DMS 273 (cell line): ENCODE measurements around the gene HCFC1.

ENCODE experiments used
- DNase-seq: peaks from one replicate; lab custom pipeline; 2025; ENCODE audit not compliant: unreplicated experiment; lab: John Stamatoyannopoulos, UW

The HCFC1 gene

GRCh38 chrX:153905481-153906095 is 66.0 kb downstream of the HCFC1 start:
- DNase-seq = peak; percentile 92

- DNase-seq = peak; percentile 46
Measured at GRCh38 chrX:153903991-153904957, 67.3 kb downstream of the HCFC1 start, which contains the start of gene AVPR2. AVPR2 (plus strand) TSS chrX:153904673; CDS start chrX:153905146, 473 bp downstream.

- DNase-seq = no peak
Measured at GRCh38 chrX:153903238-153903980, 68.2 kb downstream of the HCFC1 start.

- DNase-seq = peak; percentile 78
Measured at GRCh38 chrX:153902385-153902784, 69.2 kb downstream of the HCFC1 start.

- peak; percentile 68 for DNase-seq
Measured at GRCh38 chrX:153901753-153902140, 69.9 kb downstream of the HCFC1 start.

DNA sequence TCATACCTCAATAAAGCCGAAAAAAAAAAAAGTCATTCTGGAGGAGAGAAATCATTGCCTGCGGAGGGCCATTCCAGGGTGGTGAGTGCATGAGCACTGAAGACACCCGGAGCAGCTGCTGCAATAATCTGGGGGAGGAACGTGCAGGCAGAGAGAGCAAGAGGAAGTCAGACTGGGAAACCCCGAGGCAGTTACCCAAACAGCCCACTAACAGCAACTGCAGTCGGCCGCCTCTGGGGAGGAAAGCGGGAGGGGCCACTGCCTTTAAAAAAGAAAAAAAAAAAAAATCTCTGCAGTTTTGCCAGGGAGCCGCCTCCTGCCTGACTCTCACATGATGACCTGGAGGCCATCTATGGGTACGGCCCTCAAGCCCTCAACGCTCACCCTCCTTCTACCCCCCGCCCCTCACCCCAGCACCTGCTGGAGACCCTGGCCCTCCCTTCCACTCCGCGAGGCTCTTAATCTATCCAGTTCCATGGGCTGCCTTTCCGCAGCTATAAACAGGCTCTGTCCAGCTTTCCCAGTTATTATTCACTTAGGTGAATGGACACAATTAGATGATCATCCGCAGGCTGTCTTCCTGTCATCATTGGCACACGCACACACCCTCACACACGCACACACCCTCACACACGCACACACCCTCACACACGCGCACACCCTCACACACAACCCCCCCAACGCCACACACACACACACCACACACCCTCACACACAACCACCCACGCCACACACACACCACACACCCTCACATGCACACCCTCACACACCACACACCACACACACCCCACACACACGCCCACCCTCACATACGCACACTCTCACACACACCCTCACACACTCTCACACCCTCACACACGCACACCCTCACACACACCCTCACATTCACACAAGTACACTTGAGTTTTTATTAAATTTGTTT is 70.5 kb downstream of the HCFC1 start:
- peak; percentile 97 for DNase-seq

DNA sequence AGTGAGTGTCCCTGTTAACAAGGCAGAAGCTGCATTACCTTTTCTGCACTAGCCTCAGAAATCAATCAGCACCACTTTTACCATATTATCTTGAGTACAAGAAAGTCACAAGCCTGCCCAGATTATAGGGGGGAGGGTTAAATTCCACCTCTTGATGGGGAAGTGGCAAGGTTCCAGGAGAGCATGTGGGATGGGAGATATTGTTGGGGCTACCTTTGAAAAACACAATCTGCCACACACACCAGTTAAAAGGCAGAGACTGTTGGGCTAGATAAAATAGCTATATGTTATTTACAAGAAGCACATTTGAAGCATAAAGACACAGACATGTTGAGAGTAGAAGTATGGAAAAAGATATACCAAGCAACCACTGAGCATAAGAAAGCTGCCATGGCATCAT is 73.7 kb downstream of the HCFC1 start:
- peak; percentile 95 for DNase-seq
